Measurements from ENCODE around the gene B3GALT6.

DNA sequence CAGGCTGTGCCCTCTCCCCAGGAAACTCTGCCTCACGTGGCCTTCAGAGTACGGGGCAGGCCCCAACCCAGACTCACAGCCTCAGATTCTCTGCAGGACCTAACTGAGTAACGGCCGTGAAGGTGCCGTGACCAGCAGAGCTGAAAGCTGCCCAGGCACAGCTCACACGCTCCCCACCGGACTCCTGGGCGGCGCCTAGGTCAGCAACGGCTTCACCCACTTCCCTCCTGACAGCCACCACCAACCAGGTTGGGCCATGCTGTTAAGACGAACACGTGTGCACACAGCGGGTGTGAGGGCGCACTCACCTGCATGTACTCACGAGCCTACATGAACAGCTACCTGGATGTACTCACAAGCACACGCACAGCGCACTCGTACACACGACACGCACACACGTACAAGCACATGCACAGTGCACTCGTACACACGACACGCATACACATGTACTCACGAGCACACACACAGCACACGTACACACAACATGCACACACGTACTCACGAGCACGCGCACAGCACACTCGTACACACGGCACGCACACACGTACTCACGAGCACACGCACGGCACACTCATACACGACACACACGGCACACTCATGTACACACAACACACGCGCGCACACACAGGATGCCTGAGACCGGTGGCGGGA is 9.3 kb upstream of the B3GALT6 start:
- TF ChIP-seq CTCF (IDR thresholded peaks at IDR 0.05; ENCODE audit: low read length): no peak
- TF ChIP-seq EZH2phosphoT487 (IDR thresholded peaks at IDR 0.05; ENCODE audit: low read length): no peak
- no peak for TF ChIP-seq EZH2 (optimal IDR thresholded peaks at IDR 0.05; ENCODE audit: low read depth, low read length)
